Liver (tissue), 9 donors: Measurements from ENCODE around the gene MLLT3. TPM values are rescaled to one million over a fixed set of nuclear protein-coding genes. Genes with fewer than 3 reads are reported as not detected.

Source experiments
- DNase-seq: peaks from one replicate; pipeline ENCODE4 v3.0.0-alpha.2; 2017; ENCODE audit warnings: low spot score
- H3K27ac ChIP-seq, 2 donors: one replicate each; pipeline ENCODE4 v1.7.0; 2013; ENCODE audit warnings: inconsistent platforms in 2 of 2, low read length in 2 of 2, control low read depth in 1 of 2, low read depth in 1 of 2, mild to moderate bottlenecking in 1 of 2
- H3K27me3 ChIP-seq, 4 donors: one replicate each; pipeline versions ENCODE4 v1.6.1 to v1.7.0; 2013; ENCODE audit warnings: low read length in 3 of 4, inconsistent platforms in 1 of 4, mild to moderate bottlenecking in 1 of 4, moderate library complexity in 1 of 4; ENCODE audit not compliant: control insufficient read depth in 4 of 4, insufficient read depth in 4 of 4
- H3K36me3 ChIP-seq, 4 donors: one replicate each; pipeline versions ENCODE4 v1.6.1 to v1.7.0; 2013; ENCODE audit warnings: low read length in 3 of 4, mild to moderate bottlenecking in 3 of 4, low read depth in 1 of 4, moderate library complexity in 1 of 4; ENCODE audit not compliant: control insufficient read depth in 4 of 4, insufficient read depth in 3 of 4
- H3K4me1 ChIP-seq, 4 donors: one replicate each; pipeline versions ENCODE4 v1.6.1 to v1.7.0; 2013; ENCODE audit warnings: low read length in 3 of 4, mild to moderate bottlenecking in 3 of 4, moderate library complexity in 1 of 4; ENCODE audit not compliant: control insufficient read depth in 4 of 4, insufficient read depth in 4 of 4
- H3K4me3 ChIP-seq, 3 donors: one replicate each; pipeline versions ENCODE4 v1.6.1 to v1.7.0; 2013; ENCODE audit warnings: low read length in 3 of 3, control low read depth in 1 of 3, low read depth in 1 of 3, mild to moderate bottlenecking in 1 of 3
- H3K9ac ChIP-seq, 2 donors: one replicate each; pipeline ENCODE4 v1.7.0; 2013; ENCODE audit warnings: low read length in 2 of 2, mild to moderate bottlenecking in 2 of 2, moderate library complexity in 2 of 2, control low read depth in 1 of 2, low read depth in 1 of 2
- H3K9me3 ChIP-seq, 4 donors: one replicate each; pipeline versions ENCODE4 v1.6.1 to v1.7.0; 2013; ENCODE audit warnings: low read length in 3 of 4; ENCODE audit not compliant: control insufficient read depth in 4 of 4
- EGR1 ChIP-seq, 2 donors: IDR thresholded peaks; 2 replicates each; pipeline ENCODE4 v1.6.1; 2016 to 2018; ENCODE audit warnings: antibody characterized with exemption in 2 of 2, low read depth in 2 of 2
- FOXA2 ChIP-seq: IDR thresholded peaks from 2 replicates; pipeline ENCODE4 v1.6.1; 2016; ENCODE audit warnings: antibody characterized with exemption
- GABPA ChIP-seq, 2 donors: IDR thresholded peaks in 1 of 2; conservative IDR thresholded peaks in 1 of 2; 2 replicates each; pipeline ENCODE4 v1.6.1; 2016; ENCODE audit warnings: antibody characterized with exemption in 2 of 2, mild to moderate bottlenecking in 1 of 2, moderate library complexity in 1 of 2
- HNF4A ChIP-seq, 2 donors: conservative IDR thresholded peaks; 2 replicates each; pipeline ENCODE4 v1.6.1; 2016; ENCODE audit warnings: antibody characterized with exemption in 2 of 2, mild to moderate bottlenecking in 2 of 2
- HNF4G ChIP-seq: IDR thresholded peaks from 2 replicates; pipeline ENCODE4 v1.6.1; 2016; ENCODE audit warnings: antibody characterized with exemption
- NR2F2 ChIP-seq: IDR thresholded peaks from 2 replicates; pipeline ENCODE4 v1.6.1; 2016; ENCODE audit warnings: antibody characterized with exemption
- RAD21 ChIP-seq, 2 donors: IDR thresholded peaks; 2 replicates each; pipeline ENCODE4 v1.6.1; 2016; ENCODE audit warnings: antibody characterized with exemption in 2 of 2, mild to moderate bottlenecking in 2 of 2
- SP1 ChIP-seq: IDR thresholded peaks from 2 replicates; pipeline ENCODE4 v1.6.1; 2018; ENCODE audit warnings: antibody characterized with exemption, mild to moderate bottlenecking
- TAF1 ChIP-seq: conservative IDR thresholded peaks from 2 replicates; pipeline ENCODE4 v1.6.1; 2016; ENCODE audit warnings: antibody characterized with exemption, mild to moderate bottlenecking
- WGBS: extraction: QIAGEN DNeasy Blood & Tissue Kit; methylation state at CpG from one replicate; pipeline ENCODE4 v1.1.7; 2013; 5-methylcytosine and 5-hydroxymethylcytosine counted together
- polyA plus RNA-seq, 2 donors: library from polyadenylated mRNA; stranded (reverse) in 1 of 2; unstranded in 1 of 2; fragments of 200-250 nt in 1 of 2; fragments of >200 nt in 1 of 2; fragmentation: Nextera tagmentation in 1 of 2; extraction: Ambion mirVana in 1 of 2; gene quantifications; one replicate each; pipeline versions ENCODE4 v1.2.1 to v1.2.3, GENCODE V29; 2013 to 2015
- total RNA-seq, 2 donors: library from RNA; depleted of rRNA; stranded (reverse); fragments of >200 nt; gene quantifications; one replicate each; pipeline ENCODE4 v1.2.3, GENCODE V29; 2014
- TF ChIP-seq, protein P1 (sequence below): IDR thresholded peaks from 2 replicates; pipeline ENCODE4 v1.6.1; 2016; ENCODE audit warnings: antibody characterized with exemption
- TF ChIP-seq, protein P2 (sequence below): IDR thresholded peaks from 2 replicates; pipeline ENCODE4 v1.6.1; 2016; ENCODE audit warnings: antibody characterized with exemption
- TF ChIP-seq, protein P3 (sequence below): IDR thresholded peaks from 2 replicates; pipeline ENCODE4 v1.6.1; 2016; ENCODE audit warnings: antibody characterized with exemption, mild to moderate bottlenecking
- TF ChIP-seq, protein P4 (sequence below): fragments of 150-350 bp; IDR thresholded peaks from 2 replicates; pipeline ENCODE4 v1.5.1; 2017; ENCODE audit warnings: improper control_type of control experiment, low read depth, low read length; ENCODE audit not compliant: missing input control
- TF ChIP-seq, protein P5 (sequence below): IDR thresholded peaks from 2 replicates; pipeline ENCODE4 v1.6.1; 2016; ENCODE audit warnings: antibody characterized with exemption
- donor health status: healthy.
- donor health status: healthy.
- donor health status: healthy.
- donor health status: healthy.
- donor health status: healthy.

Gene MLLT3
- total and polyA plus RNA-seq, 4 donors, result 0.79 to 25.5 (median 1.3) TPM

DNA sequence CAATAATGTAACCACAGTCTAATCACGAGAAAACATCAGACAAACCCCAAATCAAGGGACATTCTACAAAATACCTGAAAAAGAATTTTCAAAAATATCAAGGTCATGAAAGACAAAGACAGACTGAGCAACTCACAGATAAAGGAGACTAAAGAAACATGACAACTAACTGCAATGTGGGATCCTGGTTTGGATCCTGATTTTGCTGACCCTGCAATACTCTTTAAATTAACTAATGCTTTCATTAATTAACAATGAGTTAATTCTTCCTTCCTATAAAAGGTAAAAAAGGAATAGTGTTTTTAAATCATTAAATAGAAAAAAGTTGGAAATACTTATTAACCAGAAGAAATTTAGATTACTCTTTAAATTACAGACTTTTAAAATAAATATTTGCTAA, 103.6 kb downstream of the MLLT3 start (continued):
- TF ChIP-seq SP1, result no peak
- no peak for TF ChIP-seq NR2F2
- TF ChIP-seq, protein P1, sequence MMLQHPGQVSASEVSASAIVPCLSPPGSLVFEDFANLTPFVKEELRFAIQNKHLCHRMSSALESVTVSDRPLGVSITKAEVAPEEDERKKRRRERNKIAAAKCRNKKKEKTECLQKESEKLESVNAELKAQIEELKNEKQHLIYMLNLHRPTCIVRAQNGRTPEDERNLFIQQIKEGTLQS, result no peak
- TF ChIP-seq, protein P2, sequence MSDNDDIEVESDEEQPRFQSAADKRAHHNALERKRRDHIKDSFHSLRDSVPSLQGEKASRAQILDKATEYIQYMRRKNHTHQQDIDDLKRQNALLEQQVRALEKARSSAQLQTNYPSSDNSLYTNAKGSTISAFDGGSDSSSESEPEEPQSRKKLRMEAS, result no peak
- no peak for TF ChIP-seq FOXA2

DNA sequence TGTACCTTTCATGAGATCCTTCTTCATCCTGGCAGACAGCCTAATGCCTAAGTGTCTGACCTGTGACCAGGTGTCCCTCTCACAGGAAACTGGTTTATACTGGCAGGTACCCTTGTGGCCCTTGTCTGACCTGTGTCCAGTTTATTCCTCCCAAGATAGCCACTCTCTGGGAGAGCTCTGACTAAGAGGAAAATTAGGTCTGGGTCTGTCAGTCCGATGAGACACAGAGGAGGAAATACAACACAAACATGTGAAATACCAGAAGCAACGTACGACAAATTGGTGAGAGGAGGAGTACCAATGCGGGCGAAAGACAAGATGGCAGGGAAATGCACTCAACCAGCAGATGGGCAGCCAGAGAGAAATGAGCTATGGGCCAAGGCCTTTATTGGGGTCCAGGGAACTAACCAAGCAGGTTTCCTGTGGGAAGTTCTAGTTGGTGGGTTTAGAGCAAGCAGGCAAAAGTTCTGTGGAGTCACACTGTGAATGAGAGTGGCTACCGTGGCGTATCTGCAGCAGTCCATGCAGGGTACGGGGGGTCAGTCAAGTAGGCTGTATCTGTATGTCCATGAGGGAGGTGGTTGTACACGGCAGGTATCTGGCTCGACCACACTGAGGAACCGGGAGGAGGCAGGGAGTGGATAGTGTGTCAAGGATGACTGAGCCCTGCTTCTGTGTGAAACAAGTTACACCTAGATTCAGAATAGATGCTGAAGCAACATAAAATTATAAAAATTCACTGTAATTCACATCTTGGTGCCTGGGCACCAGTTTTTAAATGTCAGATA, 109.0 kb downstream of the MLLT3 start:
- DNase-seq, result no peak
- 87% methylated on average over 11 of the region's 11 CpGs for WGBS
- no peaks in the 10 kb centered on the region for H3K36me3 ChIP-seq
- no peak for TF ChIP-seq EGR1 (IDR thresholded peaks at IDR 0.05; ENCODE audit: low read depth in 2 of 2)
- H3K27ac ChIP-seq, result no peak overlapping the region
- H3K4me3 ChIP-seq, result no peak overlapping the region
- no peak overlapping the region for H3K9ac ChIP-seq
- no peaks in the 10 kb centered on the region for H3K27me3 ChIP-seq
- H3K9me3 ChIP-seq, result no peaks in the 10 kb centered on the region
- H3K4me1 ChIP-seq, result no peaks in the 10 kb centered on the region

DNA sequence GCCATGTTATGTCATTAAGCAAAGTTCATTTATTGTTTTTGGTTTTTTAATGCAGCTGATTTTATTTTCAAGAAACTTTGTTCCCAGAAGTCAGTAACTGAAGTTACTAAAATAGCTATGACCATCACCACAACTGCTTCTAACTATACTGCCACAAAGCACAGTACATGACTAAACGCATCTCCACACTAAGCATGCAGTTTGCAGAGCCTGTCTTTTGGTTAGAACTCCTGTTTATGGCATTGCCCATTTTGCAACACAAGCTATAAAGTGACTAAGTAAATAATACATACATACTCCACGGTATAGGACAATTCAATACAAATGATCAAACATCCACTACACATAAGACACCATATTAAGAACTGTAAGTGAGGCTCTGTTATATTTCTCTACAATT, 109.7 kb downstream of the MLLT3 start:
- H3K27ac ChIP-seq, result no peak overlapping the region
- TF ChIP-seq RAD21 (IDR thresholded peaks at IDR 0.05) (no peak), NR2F2 (no peak), FOXA2 (no peak), SP1 (no peak), HNF4A (conservative IDR thresholded peaks at IDR 0.05) (no peak), GABPA (IDR thresholded peaks at IDR 0.05 in 1 of 2, conservative IDR thresholded peaks at IDR 0.05 in 1 of 2) (no peak), TAF1 (no peak), HNF4G (no peak)
- TF ChIP-seq, protein P1, result no peak
- TF ChIP-seq, protein P3, sequence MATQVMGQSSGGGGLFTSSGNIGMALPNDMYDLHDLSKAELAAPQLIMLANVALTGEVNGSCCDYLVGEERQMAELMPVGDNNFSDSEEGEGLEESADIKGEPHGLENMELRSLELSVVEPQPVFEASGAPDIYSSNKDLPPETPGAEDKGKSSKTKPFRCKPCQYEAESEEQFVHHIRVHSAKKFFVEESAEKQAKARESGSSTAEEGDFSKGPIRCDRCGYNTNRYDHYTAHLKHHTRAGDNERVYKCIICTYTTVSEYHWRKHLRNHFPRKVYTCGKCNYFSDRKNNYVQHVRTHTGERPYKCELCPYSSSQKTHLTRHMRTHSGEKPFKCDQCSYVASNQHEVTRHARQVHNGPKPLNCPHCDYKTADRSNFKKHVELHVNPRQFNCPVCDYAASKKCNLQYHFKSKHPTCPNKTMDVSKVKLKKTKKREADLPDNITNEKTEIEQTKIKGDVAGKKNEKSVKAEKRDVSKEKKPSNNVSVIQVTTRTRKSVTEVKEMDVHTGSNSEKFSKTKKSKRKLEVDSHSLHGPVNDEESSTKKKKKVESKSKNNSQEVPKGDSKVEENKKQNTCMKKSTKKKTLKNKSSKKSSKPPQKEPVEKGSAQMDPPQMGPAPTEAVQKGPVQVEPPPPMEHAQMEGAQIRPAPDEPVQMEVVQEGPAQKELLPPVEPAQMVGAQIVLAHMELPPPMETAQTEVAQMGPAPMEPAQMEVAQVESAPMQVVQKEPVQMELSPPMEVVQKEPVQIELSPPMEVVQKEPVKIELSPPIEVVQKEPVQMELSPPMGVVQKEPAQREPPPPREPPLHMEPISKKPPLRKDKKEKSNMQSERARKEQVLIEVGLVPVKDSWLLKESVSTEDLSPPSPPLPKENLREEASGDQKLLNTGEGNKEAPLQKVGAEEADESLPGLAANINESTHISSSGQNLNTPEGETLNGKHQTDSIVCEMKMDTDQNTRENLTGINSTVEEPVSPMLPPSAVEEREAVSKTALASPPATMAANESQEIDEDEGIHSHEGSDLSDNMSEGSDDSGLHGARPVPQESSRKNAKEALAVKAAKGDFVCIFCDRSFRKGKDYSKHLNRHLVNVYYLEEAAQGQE, result no peak
- TF ChIP-seq, protein P2, result no peak
- TF ChIP-seq, protein P4, sequence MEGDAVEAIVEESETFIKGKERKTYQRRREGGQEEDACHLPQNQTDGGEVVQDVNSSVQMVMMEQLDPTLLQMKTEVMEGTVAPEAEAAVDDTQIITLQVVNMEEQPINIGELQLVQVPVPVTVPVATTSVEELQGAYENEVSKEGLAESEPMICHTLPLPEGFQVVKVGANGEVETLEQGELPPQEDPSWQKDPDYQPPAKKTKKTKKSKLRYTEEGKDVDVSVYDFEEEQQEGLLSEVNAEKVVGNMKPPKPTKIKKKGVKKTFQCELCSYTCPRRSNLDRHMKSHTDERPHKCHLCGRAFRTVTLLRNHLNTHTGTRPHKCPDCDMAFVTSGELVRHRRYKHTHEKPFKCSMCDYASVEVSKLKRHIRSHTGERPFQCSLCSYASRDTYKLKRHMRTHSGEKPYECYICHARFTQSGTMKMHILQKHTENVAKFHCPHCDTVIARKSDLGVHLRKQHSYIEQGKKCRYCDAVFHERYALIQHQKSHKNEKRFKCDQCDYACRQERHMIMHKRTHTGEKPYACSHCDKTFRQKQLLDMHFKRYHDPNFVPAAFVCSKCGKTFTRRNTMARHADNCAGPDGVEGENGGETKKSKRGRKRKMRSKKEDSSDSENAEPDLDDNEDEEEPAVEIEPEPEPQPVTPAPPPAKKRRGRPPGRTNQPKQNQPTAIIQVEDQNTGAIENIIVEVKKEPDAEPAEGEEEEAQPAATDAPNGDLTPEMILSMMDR, result no peak
- TF ChIP-seq, protein P5, sequence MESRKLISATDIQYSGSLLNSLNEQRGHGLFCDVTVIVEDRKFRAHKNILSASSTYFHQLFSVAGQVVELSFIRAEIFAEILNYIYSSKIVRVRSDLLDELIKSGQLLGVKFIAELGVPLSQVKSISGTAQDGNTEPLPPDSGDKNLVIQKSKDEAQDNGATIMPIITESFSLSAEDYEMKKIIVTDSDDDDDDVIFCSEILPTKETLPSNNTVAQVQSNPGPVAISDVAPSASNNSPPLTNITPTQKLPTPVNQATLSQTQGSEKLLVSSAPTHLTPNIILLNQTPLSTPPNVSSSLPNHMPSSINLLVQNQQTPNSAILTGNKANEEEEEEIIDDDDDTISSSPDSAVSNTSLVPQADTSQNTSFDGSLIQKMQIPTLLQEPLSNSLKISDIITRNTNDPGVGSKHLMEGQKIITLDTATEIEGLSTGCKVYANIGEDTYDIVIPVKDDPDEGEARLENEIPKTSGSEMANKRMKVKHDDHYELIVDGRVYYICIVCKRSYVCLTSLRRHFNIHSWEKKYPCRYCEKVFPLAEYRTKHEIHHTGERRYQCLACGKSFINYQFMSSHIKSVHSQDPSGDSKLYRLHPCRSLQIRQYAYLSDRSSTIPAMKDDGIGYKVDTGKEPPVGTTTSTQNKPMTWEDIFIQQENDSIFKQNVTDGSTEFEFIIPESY, result no peak
- WGBS, result 77% methylated on average over 2 of the region's 2 CpGs

More for the DNA sequence above, 109.7 kb downstream of the MLLT3 start:
- Histone ChIP-seq H3K36me3 (no peaks in the 10 kb centered on the region), H3K27me3 (no peaks in the 10 kb centered on the region), H3K9ac (no peak overlapping the region), H3K4me3 (no peak overlapping the region), H3K4me1 (no peaks in the 10 kb centered on the region), H3K9me3 (no peaks in the 10 kb centered on the region)
- no peak for DNase-seq
